ENCODE data around the gene APOBR. TPM values are rescaled to one million over a fixed set of nuclear protein-coding genes. Genes with fewer than 3 reads are reported as not detected.

APOBR gene
- total RNA-seq, 1 donor from 2014 or later: not detected

- no peaks in the 10 kb centered on the region for H3K36me3 Mint-ChIP-seq
- no peak overlapping the region for H3K27ac Mint-ChIP-seq
- H3K27me3 Mint-ChIP-seq (ENCODE audit: low read depth): peaks cover 2% of the 10 kb centered on the region
- H3K4me3 Mint-ChIP-seq: peak overlapping the region; percentile 13
- DNase-seq (ENCODE audit: low spot score in 2 of 2, unreplicated experiment in 2 of 2): no peak
- TF ChIP-seq CTCF (IDR thresholded peaks at IDR 0.05; ENCODE audit: unreplicated experiment): no peak
- H3K9me3 Mint-ChIP-seq: no peaks in the 10 kb centered on the region
- peaks cover 16% of the 10 kb centered on the region for H3K4me1 Mint-ChIP-seq
Measured at GRCh38 chr16:28537076-28537475, 42.6 kb downstream of the APOBR start.

DNA sequence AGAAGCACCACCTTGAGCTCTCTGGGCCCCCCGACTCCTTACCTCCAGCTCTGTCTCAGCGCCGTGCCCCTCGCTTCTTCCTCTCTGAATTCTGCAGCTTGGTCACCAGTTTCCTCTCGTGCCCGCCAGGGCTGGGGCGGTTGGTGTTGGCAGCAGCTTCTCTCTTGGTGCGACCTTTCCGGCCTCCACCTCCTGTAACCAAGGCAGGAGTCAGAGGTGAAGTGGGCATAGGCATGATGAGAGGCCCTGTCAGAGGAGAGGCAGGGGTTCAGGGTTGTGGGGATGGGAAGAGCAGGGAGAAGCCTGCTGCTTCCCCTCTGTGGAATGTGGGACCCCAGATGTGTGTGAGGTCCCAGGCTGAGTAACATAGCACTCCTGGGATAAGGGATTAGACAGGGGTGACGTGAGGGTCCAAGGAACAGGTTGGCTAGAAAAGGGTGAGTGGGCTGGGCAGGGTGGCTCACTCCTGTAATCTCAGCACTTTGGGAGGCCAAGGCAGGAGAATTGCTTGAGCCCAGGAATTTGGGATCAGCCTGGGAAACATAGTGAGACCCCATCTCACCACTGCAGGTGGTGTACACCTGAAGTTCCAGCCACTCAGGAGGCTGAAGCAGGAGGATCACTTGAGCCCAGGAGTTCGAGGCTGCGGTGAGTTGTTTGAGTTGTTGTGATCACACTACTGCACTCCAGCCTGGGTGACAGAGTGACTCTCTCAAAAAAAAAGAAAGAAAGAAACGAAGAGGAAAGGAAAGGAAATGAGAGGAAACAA is 43.7 kb downstream of the APOBR start:
- Mint-ChIP-seq H3K36me3 (no peaks in the 10 kb centered on the region), H3K9me3 (no peaks in the 10 kb centered on the region), H3K4me1 (peaks cover 20% of the 10 kb centered on the region), H3K27ac (peak overlapping the region; percentile 92), H3K27me3 (ENCODE audit: low read depth) (peaks cover 2% of the 10 kb centered on the region), H3K4me3 (peak overlapping the region; percentile 59)
- no peak for TF ChIP-seq CTCF (IDR thresholded peaks at IDR 0.05; ENCODE audit: unreplicated experiment)
- DNase-seq (ENCODE audit: low spot score in 2 of 2, unreplicated experiment in 2 of 2): no peak

- Mint-ChIP-seq H3K4me1 (peaks cover 21% of the 10 kb centered on the region), H3K4me3 (peak within 1 kb of the TSS; percentile 59), H3K27ac (peak within 1 kb of the TSS; percentile 92), H3K9me3 (no peaks in the 10 kb centered on the region), H3K27me3 (ENCODE audit: low read depth) (peaks cover 2% of the 10 kb centered on the region), H3K36me3 (no peaks in the 10 kb centered on the region)
- TF ChIP-seq CTCF (IDR thresholded peaks at IDR 0.05; ENCODE audit: unreplicated experiment): no peak
- DNase-seq (ENCODE audit: low spot score in 2 of 2, unreplicated experiment in 2 of 2): peak; percentile 48 to 63
Measured at GRCh38 chr16:28538733-28539596, 44.5 kb downstream of the APOBR start, which contains the start of gene NUPR1. Gene NUPR1 (minus strand): TSS chr16:28538974. CDS start chr16:28538907, 67 bp downstream.

- H3K9me3 Mint-ChIP-seq: no peaks in the 10 kb centered on the region
- DNase-seq (ENCODE audit: low spot score in 2 of 2, unreplicated experiment in 2 of 2): no peak
- peaks cover 2% of the 10 kb centered on the region for H3K27me3 Mint-ChIP-seq (ENCODE audit: low read depth)
- H3K4me1 Mint-ChIP-seq: peaks cover 21% of the 10 kb centered on the region
- no peak for TF ChIP-seq CTCF (IDR thresholded peaks at IDR 0.05; ENCODE audit: unreplicated experiment)
- H3K4me3 Mint-ChIP-seq: no peak overlapping the region
- H3K27ac Mint-ChIP-seq: no peak overlapping the region
- H3K36me3 Mint-ChIP-seq: no peaks in the 10 kb centered on the region
Measured at GRCh38 chr16:28540346-28540745, 45.9 kb downstream of the APOBR start.

DNA sequence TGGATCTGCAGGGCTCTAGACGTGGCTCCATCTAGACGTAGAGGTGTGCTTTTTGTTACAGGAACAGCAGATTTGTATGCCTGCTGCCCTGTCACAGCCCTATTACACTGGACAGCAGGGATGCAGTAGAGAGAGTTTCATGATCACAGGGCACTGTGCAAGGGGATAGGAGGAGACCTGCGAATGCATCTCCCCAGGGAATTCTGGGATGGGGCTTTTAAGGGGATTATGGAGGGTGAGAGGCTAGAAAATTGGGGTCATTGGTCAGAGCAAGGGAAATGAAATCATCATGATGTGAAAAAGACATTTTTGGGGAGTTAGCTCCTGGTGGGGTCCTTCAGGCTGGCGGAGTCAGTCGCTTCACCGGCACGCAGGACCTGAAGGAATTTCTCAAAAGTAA is 48.2 kb downstream of the APOBR start:
- no peak for TF ChIP-seq CTCF (IDR thresholded peaks at IDR 0.05; ENCODE audit: unreplicated experiment)
- H3K27me3 Mint-ChIP-seq (ENCODE audit: low read depth): peaks cover 2% of the 10 kb centered on the region
- H3K4me1 Mint-ChIP-seq: peaks cover 17% of the 10 kb centered on the region
- H3K4me3 Mint-ChIP-seq: no peak overlapping the region
- no peak overlapping the region for H3K27ac Mint-ChIP-seq
- no peaks in the 10 kb centered on the region for H3K36me3 Mint-ChIP-seq
- H3K9me3 Mint-ChIP-seq: no peaks in the 10 kb centered on the region
- DNase-seq (ENCODE audit: low spot score in 2 of 2, unreplicated experiment in 2 of 2): no peak
